ENCODE results near the gene YIPF6. TPM values are rescaled to one million over a fixed set of nuclear protein-coding genes. Genes with fewer than 3 reads are reported as not detected.
A peak's percentile ranks its signal among the peaks of the same experiment; 100 is the strongest.

Gene YIPF6
- total and polyA plus RNA-seq, 2 of the 13 experiments (the other 11 are each of a cell fraction or from before 2014, with no cell fraction given), result 37.8 to 43.6 TPM

GRCh38 chrX:68498508-68499379 is at the start of gene YIPF6 (continued):
- no peak for TF ChIP-seq ZNF713 (CRISPR knock-in tag; IDR thresholded peaks at IDR 0.05)
- TF ChIP-seq RBFOX2 (IDR thresholded peaks at IDR 0.05; ENCODE audit: low read depth, low read length), result peak; percentile 96
- TF ChIP-seq ZNF547 (CRISPR knock-in tag; IDR thresholded peaks at IDR 0.05), result no peak
- TF ChIP-seq MYNN (CRISPR knock-in tag; IDR thresholded peaks at IDR 0.05; ENCODE audit: low read depth), result no peak
- peak; percentile 44 for TF ChIP-seq AGO2 (optimal IDR thresholded peaks at IDR 0.05; ENCODE audit: low read depth, low read length)
- TF ChIP-seq NR2F6 (IDR thresholded peaks at IDR 0.05), result no peak
- peak; percentile 25; the same call in 1 of the 2 replicates for TF ChIP-seq NR2F6 (CRISPR knock-in tag; IDR thresholded peaks at IDR 0.05)
- peak; percentile 84 for TF ChIP-seq KAT8 (CRISPR knock-in tag; IDR thresholded peaks at IDR 0.05)
- TF ChIP-seq TAF1 (CRISPR knock-in tag; IDR thresholded peaks at IDR 0.05), result peak; percentile 96
- no peak for TF ChIP-seq NR2F2 (IDR thresholded peaks at IDR 0.05; ENCODE audit: borderline replicate concordance, low read depth)
- no peak for TF ChIP-seq STAG1 (CRISPR knock-in tag; IDR thresholded peaks at IDR 0.05)
- TF ChIP-seq NR3C1 (CRISPR knock-in tag; IDR thresholded peaks at IDR 0.05), result no peak
- TF ChIP-seq ZNF7 (CRISPR knock-in tag; IDR thresholded peaks at IDR 0.05), result no peak
- TF ChIP-seq ZBTB33 (CRISPR knock-in tag; IDR thresholded peaks at IDR 0.05), result no peak
- TF ChIP-seq ZNF687 (CRISPR knock-in tag; IDR thresholded peaks at IDR 0.05), result peak; percentile 89
- TF ChIP-seq HOXA3 (CRISPR knock-in tag; IDR thresholded peaks at IDR 0.05), result peak; percentile 95
- no peak for TF ChIP-seq PREB (CRISPR knock-in tag; IDR thresholded peaks at IDR 0.05)
- TF ChIP-seq ZIK1 (CRISPR knock-in tag; IDR thresholded peaks at IDR 0.05; ENCODE audit: borderline replicate concordance, low read depth), result no peak
- peak; percentile 73; the same call in 1 of the 2 replicates for TF ChIP-seq ELF1 (CRISPR knock-in tag; IDR thresholded peaks at IDR 0.05)
- no peak for TF ChIP-seq GTF3A (CRISPR knock-in tag; conservative IDR thresholded peaks at IDR 0.05)
- TF ChIP-seq ZNF235 (CRISPR knock-in tag; IDR thresholded peaks at IDR 0.05; ENCODE audit: borderline replicate concordance), result no peak
- TF ChIP-seq ZNF362 (CRISPR knock-in tag; IDR thresholded peaks at IDR 0.05; ENCODE audit: borderline replicate concordance), result no peak
- peak; percentile 92 for TF ChIP-seq CREB1 (IDR thresholded peaks at IDR 0.05)
- peak; percentile 94 for TF ChIP-seq CREB1 (CRISPR knock-in tag; IDR thresholded peaks at IDR 0.05)

All from HepG2 (cell line).